NCI-H748 (cell line): ENCODE data around the gene ARHGAP8.
"Not testable (repeated sequence)": the region's sequence is repeated elsewhere in the genome, so short reads cannot be mapped to it uniquely, and the experiment has no call there.

ENCODE experiments used
- DNase-seq: peaks from one replicate; lab custom pipeline; 2025; ENCODE audit not compliant: unreplicated experiment; lab: John Stamatoyannopoulos, UW

Gene ARHGAP8

GRCh38 chr22:44884968-44885805 lies 132.8 kb downstream of the ARHGAP8 start:
- no peak for DNase-seq

GRCh38 chr22:44885806-44886360 lies 133.5 kb downstream of the ARHGAP8 start:
- no peak for DNase-seq

GRCh38 chr22:44887941-44888366 lies 135.6 kb downstream of the ARHGAP8 start:
- DNase-seq: no peak

- DNase-seq: no peak
These were observed 136.3 kb downstream of the ARHGAP8 start for GRCh38 chr22:44888491-44889254.

- no peak for DNase-seq
These were observed 137.0 kb downstream of the ARHGAP8 start for GRCh38 chr22:44889255-44889878.

GRCh38 chr22:44890416-44891292 lies 138.3 kb downstream of the ARHGAP8 start:
- DNase-seq: no peak

GRCh38 chr22:44891293-44891747 lies 138.9 kb downstream of the ARHGAP8 start:
- DNase-seq: no peak

- no peak for DNase-seq
These were observed 139.4 kb downstream of the ARHGAP8 start for GRCh38 chr22:44891791-44892190.

GRCh38 chr22:44892243-44892642 lies 139.9 kb downstream of the ARHGAP8 start:
- DNase-seq: no peak

- no peak for DNase-seq
These were observed 140.7 kb downstream of the ARHGAP8 start for GRCh38 chr22:44892803-44893730.

- DNase-seq: no peak
These were observed 141.3 kb downstream of the ARHGAP8 start for GRCh38 chr22:44893731-44894080.

- DNase-seq: no peak
These were observed 141.9 kb downstream of the ARHGAP8 start for GRCh38 chr22:44894321-44894720.

GRCh38 chr22:44894782-44895181 lies 142.4 kb downstream of the ARHGAP8 start:
- no peak for DNase-seq

- DNase-seq: no peak
These were observed 143.1 kb downstream of the ARHGAP8 start for GRCh38 chr22:44895296-44896055.

GRCh38 chr22:44898236-44898635 lies 145.9 kb downstream of the ARHGAP8 start:
- DNase-seq: no peak

- DNase-seq: no peak
These were observed 148.9 kb downstream of the ARHGAP8 start for GRCh38 chr22:44901301-44901700.

- not testable (repeated sequence) for DNase-seq
These were observed 150.8 kb downstream of the ARHGAP8 start for GRCh38 chr22:44903164-44903563.

- not testable (repeated sequence) for DNase-seq
These were observed 152.2 kb downstream of the ARHGAP8 start for GRCh38 chr22:44904492-44905152.
